IPS-NIHi11 (cell line): ENCODE results near the gene CXorf66.
"Not testable (repeated sequence)": the region's sequence is repeated elsewhere in the genome, so short reads cannot be mapped to it uniquely, and the experiment has no call there.

Experiments
- DNase-seq: peaks from one replicate; pipeline ENCODE4 v3.0.0; 2012; ENCODE audit warnings: mixed read lengths, low spot score

The CXorf66 gene

GRCh38 chrX:139929876-139930275, 35.4 kb downstream of the CXorf66 start:
- no peak for DNase-seq

DNA sequence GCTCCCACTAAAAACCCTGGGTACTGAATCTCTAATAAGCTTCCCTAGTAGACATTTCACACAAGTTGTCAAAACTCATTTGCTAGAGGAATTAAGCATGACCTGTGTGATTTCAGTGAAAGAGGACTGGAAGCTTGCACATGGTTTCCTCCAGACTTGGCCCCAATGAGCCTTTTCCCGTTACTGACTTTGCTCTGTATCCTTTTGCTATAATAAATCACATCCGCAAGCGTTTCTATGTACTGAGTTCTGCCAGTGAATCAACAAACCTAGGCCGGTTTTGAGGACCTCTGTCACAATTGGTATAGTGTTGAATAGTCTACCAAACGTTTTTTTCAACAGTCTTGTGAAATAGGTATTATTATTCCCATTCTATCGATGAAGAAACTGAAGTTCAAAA, 40.6 kb downstream of the CXorf66 start:
- DNase-seq: no peak

- DNase-seq: no peak
Observed at GRCh38 chrX:139924069-139924695, 41.1 kb downstream of the CXorf66 start.

DNA sequence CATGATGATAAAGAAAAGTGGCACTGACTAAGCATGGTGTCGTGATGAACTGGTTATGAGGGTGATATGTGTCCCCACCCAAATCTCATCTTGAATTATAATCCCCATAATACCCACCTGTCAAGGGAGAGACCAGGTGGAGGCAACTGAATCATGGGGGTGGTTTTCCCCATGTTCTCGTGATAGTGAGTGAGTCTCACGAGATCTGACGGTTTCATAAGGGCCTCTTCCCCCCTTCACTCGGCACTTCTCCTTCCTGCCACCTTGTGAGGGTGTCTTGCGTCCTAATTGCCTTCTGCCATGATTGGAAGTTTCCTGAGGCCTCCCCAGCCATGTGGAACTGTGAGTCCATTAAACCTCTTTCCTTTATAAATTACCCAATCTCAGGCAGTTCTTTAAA, 44.2 kb downstream of the CXorf66 start:
- not testable (repeated sequence) for DNase-seq

- DNase-seq: no peak
Observed at GRCh38 chrX:139920316-139920715, 45.0 kb downstream of the CXorf66 start.

DNA sequence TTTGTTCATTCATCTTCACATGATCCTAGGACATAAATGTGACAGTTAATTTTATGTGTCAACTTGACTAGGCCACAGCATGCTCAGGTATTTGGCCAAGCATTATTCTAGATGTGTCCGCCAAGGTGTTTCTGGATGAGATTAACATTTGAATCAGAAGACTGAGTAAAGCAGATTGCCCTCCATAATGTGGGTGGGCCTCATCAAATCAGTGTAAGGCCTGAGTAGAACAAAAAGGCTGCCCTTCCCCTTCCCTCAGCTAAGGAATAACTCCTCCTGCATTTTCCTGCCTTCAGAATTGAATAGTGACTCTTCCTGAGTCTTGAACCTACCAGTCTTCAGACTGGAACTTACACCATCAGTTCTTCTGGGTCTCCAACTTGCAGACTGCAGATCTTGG, 50.9 kb downstream of the CXorf66 start:
- no peak for DNase-seq

GRCh38 chrX:139909712-139910111, 55.6 kb downstream of the CXorf66 start:
- no peak for DNase-seq

DNA sequence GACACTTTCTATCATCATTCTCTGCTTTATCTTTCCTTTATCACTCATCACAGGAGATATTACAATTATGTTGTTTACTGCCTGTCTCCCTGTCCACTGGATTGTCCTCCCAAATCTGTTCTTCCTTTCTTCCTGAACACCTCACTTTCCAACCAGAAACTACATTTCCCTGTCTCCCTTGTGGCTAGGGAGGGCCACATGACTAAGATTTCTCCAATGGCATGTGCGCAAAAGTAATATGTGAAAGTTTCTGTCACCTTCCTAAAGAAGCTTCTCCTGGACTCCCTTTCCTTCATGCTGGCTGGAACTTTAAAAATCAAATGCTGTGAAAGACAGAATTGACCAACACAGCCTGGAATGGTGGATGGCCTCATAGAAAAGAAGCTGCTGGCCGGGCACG, 58.2 kb downstream of the CXorf66 start:
- no peak for DNase-seq

DNA sequence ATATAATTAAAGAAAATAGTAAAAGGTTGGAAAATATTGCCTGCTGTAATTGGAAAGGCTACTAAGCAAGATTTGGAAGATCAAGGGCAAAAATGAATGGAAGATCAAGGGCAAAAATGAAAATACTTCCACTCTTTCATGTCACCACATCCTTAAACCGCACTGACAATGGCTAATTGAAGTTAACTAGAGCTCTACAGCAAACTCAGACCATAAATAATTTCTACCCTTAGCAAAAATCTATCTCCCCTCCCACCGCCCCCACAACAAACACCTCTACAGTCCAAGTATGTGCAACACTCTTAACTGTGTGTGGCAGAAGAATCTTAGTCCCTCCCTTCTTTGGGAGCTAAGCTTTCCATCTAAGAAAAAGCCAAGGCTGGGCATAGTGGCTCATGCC, 59.6 kb downstream of the CXorf66 start:
- DNase-seq: no peak
